Measurements from ENCODE around the gene NDUFS6. TPM values are rescaled to one million over a fixed set of nuclear protein-coding genes. Genes with fewer than 3 reads are reported as not detected.
"Not testable (repeated sequence)": the region's sequence is repeated elsewhere in the genome, so short reads cannot be mapped to it uniquely, and the experiment has no call there.

Gene NDUFS6
- total RNA-seq, 1 donor from 2014 or later: 26.7 TPM

- H3K36me3 Mint-ChIP-seq: peaks cover 16% of the 10 kb centered on the region
- H3K4me3 Mint-ChIP-seq: no peak overlapping the region
- no peaks in the 10 kb centered on the region for H3K27me3 Mint-ChIP-seq (ENCODE audit: low read depth)
- DNase-seq (ENCODE audit: low spot score in 2 of 2, unreplicated experiment in 2 of 2): no peak
- H3K9me3 Mint-ChIP-seq: no peaks in the 10 kb centered on the region
- H3K4me1 Mint-ChIP-seq: peaks cover 14% of the 10 kb centered on the region
- no peak for TF ChIP-seq CTCF (IDR thresholded peaks at IDR 0.05; ENCODE audit: unreplicated experiment)
- no peak overlapping the region for H3K27ac Mint-ChIP-seq
Measured at GRCh38 chr5:1795506-1795905, 5.7 kb upstream of the NDUFS6 start.

- DNase-seq (ENCODE audit: low spot score in 2 of 2, unreplicated experiment in 2 of 2): no peak
- TF ChIP-seq CTCF (IDR thresholded peaks at IDR 0.05; ENCODE audit: unreplicated experiment): no peak
- Mint-ChIP-seq H3K27me3 (ENCODE audit: low read depth) (no peaks in the 10 kb centered on the region), H3K36me3 (peaks cover 16% of the 10 kb centered on the region), H3K27ac (no peak overlapping the region), H3K4me1 (peaks cover 17% of the 10 kb centered on the region), H3K9me3 (no peaks in the 10 kb centered on the region), H3K4me3 (no peak overlapping the region)
Measured at GRCh38 chr5:1795931-1796330, 5.3 kb upstream of the NDUFS6 start.

DNA sequence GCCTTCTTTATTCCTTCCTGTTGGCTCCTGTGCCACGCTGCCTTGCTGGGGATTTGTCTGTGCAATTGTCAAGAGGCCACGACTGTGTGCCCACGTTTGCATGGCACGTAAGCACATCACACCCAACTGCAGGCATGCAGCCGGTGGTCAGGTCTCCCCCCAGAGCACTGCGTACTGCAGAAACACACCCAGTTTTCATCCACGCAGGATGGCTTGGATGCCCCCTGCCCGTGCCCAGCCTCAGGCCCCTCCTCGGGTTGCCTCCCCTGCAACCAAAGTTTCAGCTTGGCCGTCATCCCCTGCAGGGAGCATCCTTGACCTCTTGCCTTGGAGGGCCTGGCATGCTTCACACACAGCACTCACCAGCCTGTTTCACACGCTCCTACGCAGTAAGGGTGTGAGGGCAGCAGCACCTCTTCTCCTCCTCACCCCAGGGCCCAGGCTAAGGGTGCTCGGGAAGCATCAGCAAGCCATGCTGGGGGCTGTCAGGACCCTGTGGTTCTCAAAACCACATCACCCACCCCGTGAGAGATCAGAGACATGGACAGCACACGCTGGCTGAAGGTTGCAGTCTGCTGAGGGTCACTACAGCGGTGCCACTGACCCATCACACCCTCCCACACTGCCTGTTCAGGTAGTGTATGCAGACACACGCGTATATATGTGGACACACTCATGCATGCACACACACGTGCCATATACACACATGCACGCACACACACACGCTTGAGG is 4.7 kb upstream of the NDUFS6 start:
- Mint-ChIP-seq H3K27me3 (ENCODE audit: low read depth) (no peaks in the 10 kb centered on the region), H3K27ac (no peak overlapping the region), H3K9me3 (no peaks in the 10 kb centered on the region), H3K4me3 (no peak overlapping the region), H3K36me3 (peaks cover 16% of the 10 kb centered on the region), H3K4me1 (peaks cover 17% of the 10 kb centered on the region)
- TF ChIP-seq CTCF (IDR thresholded peaks at IDR 0.05; ENCODE audit: unreplicated experiment): no peak
- no peak for DNase-seq (ENCODE audit: low spot score in 2 of 2, unreplicated experiment in 2 of 2)

- H3K4me3 Mint-ChIP-seq: no peak overlapping the region
- H3K27me3 Mint-ChIP-seq (ENCODE audit: low read depth): no peaks in the 10 kb centered on the region
- no peaks in the 10 kb centered on the region for H3K9me3 Mint-ChIP-seq
- H3K4me1 Mint-ChIP-seq: peaks cover 21% of the 10 kb centered on the region
- H3K36me3 Mint-ChIP-seq: peaks cover 16% of the 10 kb centered on the region
- TF ChIP-seq CTCF (IDR thresholded peaks at IDR 0.05; ENCODE audit: unreplicated experiment): no peak
- H3K27ac Mint-ChIP-seq: no peak overlapping the region
- DNase-seq (ENCODE audit: low spot score in 2 of 2, unreplicated experiment in 2 of 2): no peak
Measured at GRCh38 chr5:1797103-1797800, 4.0 kb upstream of the NDUFS6 start.

GRCh38 chr5:1797855-1798254 is 3.4 kb upstream of the NDUFS6 start:
- TF ChIP-seq CTCF (IDR thresholded peaks at IDR 0.05; ENCODE audit: unreplicated experiment): no peak
- Mint-ChIP-seq H3K27me3 (ENCODE audit: low read depth) (no peaks in the 10 kb centered on the region), H3K4me3 (peak overlapping the region; percentile 24), H3K36me3 (peaks cover 17% of the 10 kb centered on the region), H3K4me1 (peaks cover 24% of the 10 kb centered on the region), H3K27ac (peak overlapping the region; percentile 34), H3K9me3 (no peaks in the 10 kb centered on the region)
- DNase-seq (ENCODE audit: low spot score in 2 of 2, unreplicated experiment in 2 of 2): no peak

DNA sequence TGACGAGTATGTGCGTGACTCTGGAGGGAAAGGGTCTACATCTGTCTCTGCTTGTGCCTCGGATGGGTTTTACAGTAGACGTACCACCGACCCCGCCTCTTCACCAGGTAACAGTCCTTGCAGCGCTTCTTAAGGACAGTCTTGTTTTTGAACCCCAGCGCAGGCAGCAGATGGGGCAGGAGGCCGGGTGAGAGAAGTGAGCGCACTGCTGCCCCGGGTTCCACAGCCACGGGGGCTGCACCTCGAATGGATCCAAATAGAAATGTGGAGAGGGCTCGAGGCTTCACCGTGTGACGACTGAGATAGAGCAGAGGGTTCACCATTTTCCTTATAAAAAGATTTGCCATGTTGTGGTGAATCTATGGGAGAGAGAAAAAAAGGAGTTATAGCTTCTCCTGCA is 2.6 kb upstream of the NDUFS6 start:
- Mint-ChIP-seq H3K4me1 (peaks cover 26% of the 10 kb centered on the region), H3K27ac (peak overlapping the region; percentile 5)
- not testable (repeated sequence) for H3K9me3 Mint-ChIP-seq

More for the DNA sequence above, 2.6 kb upstream of the NDUFS6 start:
- Mint-ChIP-seq H3K36me3 (peaks cover 23% of the 10 kb centered on the region), H3K4me3 (peak overlapping the region; percentile 89)
- DNase-seq (ENCODE audit: low spot score in 2 of 2, unreplicated experiment in 2 of 2); H3K27me3 Mint-ChIP-seq (ENCODE audit: low read depth): not testable (repeated sequence)

All from mesothelial cell of epicardium (in vitro differentiated cells).